DOHH2 (cell line): ENCODE measurements around the gene TANC1.

Experiments
- EZH2phosphoT487 ChIP-seq: fragments of 200-600 bp; sonication (generic); IDR thresholded peaks from 2 replicates; pipeline ENCODE4 v1.6.1; 2017; ENCODE audit warnings: borderline replicate concordance, mild to moderate bottlenecking, antibody characterized with exemption, low read length, moderate library complexity, mixed read lengths
- TF ChIP-seq, protein P1 (sequence below): fragments of 200-600 bp; sonication (generic); IDR thresholded peaks from one replicate; pipeline ENCODE4 v1.5.1; 2014; ENCODE audit warnings: antibody characterized with exemption, mild to moderate bottlenecking, low read depth, low read length; ENCODE audit not compliant: poor library complexity, severe bottlenecking

DNA sequence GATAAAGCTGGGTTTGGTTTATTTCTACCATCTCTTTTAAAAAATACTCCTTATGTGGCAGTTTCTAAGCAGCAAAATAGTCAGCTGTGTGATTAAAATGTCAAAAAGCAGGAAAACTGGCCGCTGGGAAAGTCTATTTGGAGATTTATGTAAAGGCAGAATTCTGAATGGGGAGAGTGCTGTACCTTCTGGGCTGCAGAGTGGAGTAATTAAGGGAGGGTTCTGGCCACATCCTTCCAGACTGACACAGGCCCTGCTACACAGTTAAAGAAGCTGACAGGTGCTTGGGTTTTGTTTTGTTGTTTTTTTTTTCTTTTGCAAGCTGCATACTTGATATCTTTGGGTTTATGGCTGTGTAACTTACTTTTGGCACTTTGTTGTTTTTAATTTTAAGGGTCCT, 160.8 kb downstream of the TANC1 start:
- TF ChIP-seq, protein P1, sequence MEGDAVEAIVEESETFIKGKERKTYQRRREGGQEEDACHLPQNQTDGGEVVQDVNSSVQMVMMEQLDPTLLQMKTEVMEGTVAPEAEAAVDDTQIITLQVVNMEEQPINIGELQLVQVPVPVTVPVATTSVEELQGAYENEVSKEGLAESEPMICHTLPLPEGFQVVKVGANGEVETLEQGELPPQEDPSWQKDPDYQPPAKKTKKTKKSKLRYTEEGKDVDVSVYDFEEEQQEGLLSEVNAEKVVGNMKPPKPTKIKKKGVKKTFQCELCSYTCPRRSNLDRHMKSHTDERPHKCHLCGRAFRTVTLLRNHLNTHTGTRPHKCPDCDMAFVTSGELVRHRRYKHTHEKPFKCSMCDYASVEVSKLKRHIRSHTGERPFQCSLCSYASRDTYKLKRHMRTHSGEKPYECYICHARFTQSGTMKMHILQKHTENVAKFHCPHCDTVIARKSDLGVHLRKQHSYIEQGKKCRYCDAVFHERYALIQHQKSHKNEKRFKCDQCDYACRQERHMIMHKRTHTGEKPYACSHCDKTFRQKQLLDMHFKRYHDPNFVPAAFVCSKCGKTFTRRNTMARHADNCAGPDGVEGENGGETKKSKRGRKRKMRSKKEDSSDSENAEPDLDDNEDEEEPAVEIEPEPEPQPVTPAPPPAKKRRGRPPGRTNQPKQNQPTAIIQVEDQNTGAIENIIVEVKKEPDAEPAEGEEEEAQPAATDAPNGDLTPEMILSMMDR: no peak
- no peak for TF ChIP-seq EZH2phosphoT487
